IPS-NIHi7 (cell line): ENCODE results near the gene ZCWPW1.
"Not testable (repeated sequence)": the region's sequence is repeated elsewhere in the genome, so short reads cannot be mapped to it uniquely, and the experiment has no call there.

Source experiments
- DNase-seq: peaks from one replicate; pipeline ENCODE4 v3.0.0; 2012; ENCODE audit warnings: mixed read lengths; ENCODE audit errors: extremely low spot score

ZCWPW1 gene

GRCh38 chr7:100401811-100402210 is 26.7 kb downstream of the ZCWPW1 start:
- no peak for DNase-seq

GRCh38 chr7:100400656-100401055 is 27.8 kb downstream of the ZCWPW1 start:
- peak; percentile 72 for DNase-seq

GRCh38 chr7:100400041-100400440 is 28.5 kb downstream of the ZCWPW1 start:
- DNase-seq: no peak

- no peak for DNase-seq
Measured at GRCh38 chr7:100398239-100398638, 30.3 kb downstream of the ZCWPW1 start.

GRCh38 chr7:100397315-100398081 is 31.0 kb downstream of the ZCWPW1 start:
- DNase-seq: no peak

- no peak for DNase-seq
Measured at GRCh38 chr7:100396421-100396982, 32.0 kb downstream of the ZCWPW1 start.

GRCh38 chr7:100394077-100394476 is 34.4 kb downstream of the ZCWPW1 start:
- DNase-seq: no peak

GRCh38 chr7:100393233-100393905 is 35.1 kb downstream of the ZCWPW1 start:
- DNase-seq: no peak

GRCh38 chr7:100390286-100391009 is 38.1 kb downstream of the ZCWPW1 start:
- DNase-seq: no peak

GRCh38 chr7:100389437-100390088 is 38.9 kb downstream of the ZCWPW1 start:
- DNase-seq: no peak

- no peak for DNase-seq
Measured at GRCh38 chr7:100387695-100388094, 40.8 kb downstream of the ZCWPW1 start.

- DNase-seq: no peak
Measured at GRCh38 chr7:100386940-100387339, 41.6 kb downstream of the ZCWPW1 start.

GRCh38 chr7:100384628-100385294 is 43.7 kb downstream of the ZCWPW1 start:
- no peak for DNase-seq

- not testable (repeated sequence) for DNase-seq
Measured at GRCh38 chr7:100382234-100382853, 46.2 kb downstream of the ZCWPW1 start.

- DNase-seq: not testable (repeated sequence)
Measured at GRCh38 chr7:100381531-100382233, 46.8 kb downstream of the ZCWPW1 start.

GRCh38 chr7:100380196-100380595 is 48.3 kb downstream of the ZCWPW1 start:
- no peak for DNase-seq

GRCh38 chr7:100378114-100378755 is 50.3 kb downstream of the ZCWPW1 start:
- DNase-seq: no peak

GRCh38 chr7:100376066-100376465 is 52.4 kb downstream of the ZCWPW1 start:
- no peak for DNase-seq

GRCh38 chr7:100374601-100375000 is 53.9 kb downstream of the ZCWPW1 start:
- DNase-seq: no peak
